Measurements from ENCODE around the gene RNPEP. TPM values are rescaled to one million over a fixed set of nuclear protein-coding genes. Genes with fewer than 3 reads are reported as not detected.
"Not testable (repeated sequence)": the region's sequence is repeated elsewhere in the genome, so short reads cannot be mapped to it uniquely, and the experiment has no call there.

Gene RNPEP
- total RNA-seq, 1 experiment from 2014 or later = 108 TPM

DNA sequence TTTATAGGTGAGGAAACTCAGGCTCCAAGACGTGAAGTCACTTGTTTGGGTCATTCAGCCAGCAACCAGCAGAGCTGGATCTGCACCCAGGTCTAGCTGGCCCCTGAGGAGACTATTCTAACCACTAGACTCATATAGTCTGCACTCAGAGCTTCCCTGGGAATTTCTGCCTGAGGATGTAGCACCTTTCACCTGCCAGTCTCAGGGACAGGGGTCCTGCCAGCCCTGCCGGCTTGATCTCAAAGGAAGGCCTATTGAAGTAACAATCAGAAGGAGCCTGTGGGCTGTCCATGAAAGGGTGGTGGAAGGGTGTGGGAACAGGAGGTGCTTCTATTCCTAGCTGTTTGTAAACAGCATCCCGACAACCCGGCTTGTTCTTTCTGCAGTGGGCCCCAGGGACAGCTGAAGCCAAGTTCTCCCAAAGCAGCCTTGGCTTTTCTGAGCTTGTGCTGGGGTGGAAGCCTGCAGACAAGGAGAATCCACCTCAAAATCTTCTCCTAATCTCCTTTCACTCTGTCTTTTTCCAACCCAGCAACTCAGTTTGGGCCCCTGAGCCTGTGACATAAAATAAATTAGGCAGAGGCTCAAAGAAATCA is 43.9 kb upstream of the RNPEP start:
- Histone ChIP-seq H3K36me3 (ENCODE audit: low read depth) (no peaks in the 10 kb centered on the region), H3K4me2 (0 out of 2 replicates have a peak overlapping the region, but pooled peaks have one; percentile 2), H4K20me1 (ENCODE audit: insufficient read depth) (no peaks in the 10 kb centered on the region), H3F3A (ENCODE audit: insufficient read depth, low read depth) (peaks cover 3% of the 10 kb centered on the region; the same call in 1 of the 2 replicates), H3K27ac (peak overlapping the region; percentile 62; the same call in 1 of the 2 replicates), H3K9me2 (ENCODE audit: insufficient read depth) (no peaks in the 10 kb centered on the region), H3K27me3 (ENCODE audit: insufficient read depth, low read depth) (no peaks in the 10 kb centered on the region), H3K79me2 (ENCODE audit: low read depth) (no peaks in the 10 kb centered on the region), H2AFZ (no peak overlapping the region), H3K4me1 (replicated peaks; ENCODE audit: insufficient read depth) (peaks cover 27% of the 10 kb centered on the region), H3K9me3 (ENCODE audit: insufficient read depth, low read depth) (no peaks in the 10 kb centered on the region), H3K4me3 (no peak overlapping the region)
- POLR2A ChIA-PET (ENCODE audit: unreplicated experiment) = no interaction called here
- CTCF ChIA-PET = interaction anchor here (0.7 kb wide), 1 partner anchor 42 kb away, joined by 12 read pairs; no protein-coding TSS in a partner anchor
- TF ChIP-seq EZH2 (IDR thresholded peaks at IDR 0.05; ENCODE audit: low read depth) = no peak
- TF ChIP-seq, protein P1, sequence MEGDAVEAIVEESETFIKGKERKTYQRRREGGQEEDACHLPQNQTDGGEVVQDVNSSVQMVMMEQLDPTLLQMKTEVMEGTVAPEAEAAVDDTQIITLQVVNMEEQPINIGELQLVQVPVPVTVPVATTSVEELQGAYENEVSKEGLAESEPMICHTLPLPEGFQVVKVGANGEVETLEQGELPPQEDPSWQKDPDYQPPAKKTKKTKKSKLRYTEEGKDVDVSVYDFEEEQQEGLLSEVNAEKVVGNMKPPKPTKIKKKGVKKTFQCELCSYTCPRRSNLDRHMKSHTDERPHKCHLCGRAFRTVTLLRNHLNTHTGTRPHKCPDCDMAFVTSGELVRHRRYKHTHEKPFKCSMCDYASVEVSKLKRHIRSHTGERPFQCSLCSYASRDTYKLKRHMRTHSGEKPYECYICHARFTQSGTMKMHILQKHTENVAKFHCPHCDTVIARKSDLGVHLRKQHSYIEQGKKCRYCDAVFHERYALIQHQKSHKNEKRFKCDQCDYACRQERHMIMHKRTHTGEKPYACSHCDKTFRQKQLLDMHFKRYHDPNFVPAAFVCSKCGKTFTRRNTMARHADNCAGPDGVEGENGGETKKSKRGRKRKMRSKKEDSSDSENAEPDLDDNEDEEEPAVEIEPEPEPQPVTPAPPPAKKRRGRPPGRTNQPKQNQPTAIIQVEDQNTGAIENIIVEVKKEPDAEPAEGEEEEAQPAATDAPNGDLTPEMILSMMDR (conservative IDR thresholded peaks at IDR 0.05) = no peak
- intact Hi-C loops (cut with micrococcal nuclease; ENCODE audit: unreplicated experiment) = loop anchor here (1.0 kb wide), 1 partner anchor 21 kb away; no protein-coding TSS in a partner anchor
- BruUV-seq (replicated peaks) = no TSS peak
- DNase-seq = no peak

- intact Hi-C loops (cut with micrococcal nuclease; ENCODE audit: unreplicated experiment) = no loop called here
- CTCF ChIA-PET = interaction anchor here (0.7 kb wide), 1 partner anchor 11 kb away, joined by 3 read pairs; no protein-coding TSS in a partner anchor
- no TSS peak for BruUV-seq (replicated peaks)
Measured at GRCh38 chr1:201939148-201939547, 43.3 kb upstream of the RNPEP start.

GRCh38 chr1:201939574-201939973 is 42.9 kb upstream of the RNPEP start:
- CTCF ChIA-PET = interaction anchor here (0.7 kb wide), 1 partner anchor 10 kb away, joined by 3 read pairs; no protein-coding TSS in a partner anchor
- Histone ChIP-seq H3K4me2 (no peak overlapping the region), H2AFZ (no peak overlapping the region), H3K27me3 (ENCODE audit: insufficient read depth, low read depth) (no peaks in the 10 kb centered on the region), H3K27ac (no peak overlapping the region), H3F3A (ENCODE audit: insufficient read depth, low read depth) (peaks cover 3% of the 10 kb centered on the region; the same call in 1 of the 2 replicates), H4K20me1 (ENCODE audit: insufficient read depth) (no peaks in the 10 kb centered on the region), H3K9me3 (ENCODE audit: insufficient read depth, low read depth) (no peaks in the 10 kb centered on the region), H3K79me2 (ENCODE audit: low read depth) (no peaks in the 10 kb centered on the region), H3K9me2 (ENCODE audit: insufficient read depth) (no peaks in the 10 kb centered on the region), H3K36me3 (ENCODE audit: low read depth) (no peaks in the 10 kb centered on the region), H3K4me1 (replicated peaks; ENCODE audit: insufficient read depth) (peaks cover 27% of the 10 kb centered on the region), H3K4me3 (no peak overlapping the region)
- no peak for TF ChIP-seq EZH2 (IDR thresholded peaks at IDR 0.05; ENCODE audit: low read depth)
- TF ChIP-seq, protein P1 (conservative IDR thresholded peaks at IDR 0.05) = no peak
- no peak for DNase-seq
- no TSS peak for BruUV-seq (replicated peaks)
- intact Hi-C loops (cut with micrococcal nuclease; ENCODE audit: unreplicated experiment) = no loop called here
- POLR2A ChIA-PET (ENCODE audit: unreplicated experiment) = no interaction called here

More at GRCh38 chr1:201939148-201939547, 43.3 kb upstream of the RNPEP start:
- no peaks in the 10 kb centered on the region for H3K9me2 ChIP-seq (ENCODE audit: insufficient read depth)
- no peak overlapping the region for H3K27ac ChIP-seq
- H3K9me3 ChIP-seq (ENCODE audit: insufficient read depth, low read depth) = no peaks in the 10 kb centered on the region
- H3K4me2 ChIP-seq = no peak overlapping the region
- POLR2A ChIA-PET (ENCODE audit: unreplicated experiment) = no interaction called here
- no peaks in the 10 kb centered on the region for H4K20me1 ChIP-seq (ENCODE audit: insufficient read depth)
- no peak for DNase-seq
- no peaks in the 10 kb centered on the region for H3K36me3 ChIP-seq (ENCODE audit: low read depth)
- TF ChIP-seq EZH2 (IDR thresholded peaks at IDR 0.05; ENCODE audit: low read depth) = no peak
- H3K79me2 ChIP-seq (ENCODE audit: low read depth) = no peaks in the 10 kb centered on the region
- H2AFZ ChIP-seq = no peak overlapping the region
- peaks cover 27% of the 10 kb centered on the region for H3K4me1 ChIP-seq (replicated peaks; ENCODE audit: insufficient read depth)
- peaks cover 3% of the 10 kb centered on the region; the same call in 1 of the 2 replicates for H3F3A ChIP-seq (ENCODE audit: insufficient read depth, low read depth)
- H3K4me3 ChIP-seq = no peak overlapping the region
- H3K27me3 ChIP-seq (ENCODE audit: insufficient read depth, low read depth) = no peaks in the 10 kb centered on the region

DNA sequence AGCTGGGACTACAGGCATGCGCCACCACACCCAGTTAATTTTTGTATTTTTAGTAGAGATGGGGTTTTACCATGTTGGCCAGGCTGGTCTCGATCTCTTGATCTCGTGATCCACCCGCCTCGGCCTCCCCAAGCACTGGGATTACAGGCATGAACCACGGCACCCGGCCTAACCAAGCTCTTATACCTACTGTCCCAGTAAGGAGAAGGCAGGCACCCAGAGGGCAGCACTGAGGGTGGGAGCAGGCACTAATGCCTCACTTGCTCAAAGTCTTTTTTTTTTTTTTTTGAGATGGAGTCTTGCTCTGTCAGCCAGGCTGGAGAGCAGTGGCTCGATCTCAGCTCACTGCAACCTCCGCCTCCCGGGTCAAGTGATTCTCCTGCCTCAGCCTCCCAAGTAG is 42.1 kb upstream of the RNPEP start:
- peaks cover 27% of the 10 kb centered on the region for H3K4me1 ChIP-seq (replicated peaks; ENCODE audit: insufficient read depth)
- H4K20me1 ChIP-seq (ENCODE audit: insufficient read depth); H3F3A ChIP-seq (ENCODE audit: insufficient read depth, low read depth); H3K9me3 ChIP-seq (ENCODE audit: insufficient read depth, low read depth); BruUV-seq (replicated peaks); DNase-seq; H3K36me3 ChIP-seq (ENCODE audit: low read depth); H3K27ac ChIP-seq; H3K4me3 ChIP-seq; H3K27me3 ChIP-seq (ENCODE audit: insufficient read depth, low read depth); intact Hi-C loops (cut with micrococcal nuclease; ENCODE audit: unreplicated experiment); H3K4me2 ChIP-seq; POLR2A ChIA-PET (ENCODE audit: unreplicated experiment); H3K9me2 ChIP-seq (ENCODE audit: insufficient read depth); H3K79me2 ChIP-seq (ENCODE audit: low read depth); H2AFZ ChIP-seq: not testable (repeated sequence)
- CTCF ChIA-PET = interaction anchor here (0.6 to 1.0 kb wide), 3 partner anchors 10 to 121 kb away, joined by 3 to 4 read pairs (median 4); no protein-coding TSS in a partner anchor

All from PC-9 (cell line).